HepG2 (cell line): ENCODE measurements around the gene GNG5. TPM values are rescaled to one million over a fixed set of nuclear protein-coding genes. Genes with fewer than 3 reads are reported as not detected.

Source experiments
- ATAC-seq: fragments of 200-7000 bp; cut with Tn5 transposase; 3 replicates; pipeline ENCODE4 v1.9.1; 2020; ENCODE audit warnings: mild to moderate bottlenecking, moderate library complexity
- BruUV-seq: library from RNA; stranded (reverse); fragments of 400-500 nt; replicated peaks from 2 replicates; lab custom pipeline; 2021; lab: Mats Ljungman, UMichigan
- CTCF ChIA-PET: fragments of 300-600 bp; formaldehyde crosslinking; extraction: SDS; loops from one replicate; lab custom pipeline; 2021; ENCODE audit warnings: low total read pairs, inconsistent platforms, low intra/inter-chr PET ratio; lab: Yijun Ruan, JAX
- POLR2A ChIA-PET: fragments of 350-600 bp; sonication (Branson Sonifier 250); formaldehyde crosslinking; loops from one replicate; lab custom pipeline; 2020; ENCODE audit warnings: antibody characterized with exemption, inconsistent platforms; lab: Yijun Ruan, JAX
- DNase-seq: peaks from one replicate; pipeline ENCODE4 v3.0.0-alpha.2; 2015; ENCODE audit warnings: low spot score
- FAIRE-seq: peaks from 3 replicates; lab custom pipeline; 2011; peaks lifted over from hg19 to GRCh38; lab: Jason Lieb, UNC
- H2AFZ ChIP-seq: one replicate; pipeline ENCODE4 v1.6.1; 2011; ENCODE audit warnings: low read length, inconsistent platforms
- H3K27ac ChIP-seq: fragments of 300-600 bp; 3 replicates; pipeline ENCODE4 v1.8.0; 2011; ENCODE audit warnings: mixed run types, mild to moderate bottlenecking, mixed read lengths, low read length, inconsistent platforms; ENCODE audit not compliant: insufficient read depth; ENCODE audit errors: extremely low read length
- H3K27me3 ChIP-seq, 2 experiments: fragments of 200-600 bp in 1 of 2; 2 replicates in 1 of 2; 3 replicates in 1 of 2; pipeline versions ENCODE4 v1.6.0 to v1.8.0; 2011; ENCODE audit warnings: low read length in 2 of 2, mild to moderate bottlenecking in 2 of 2, moderate library complexity in 2 of 2, inconsistent platforms in 1 of 2; ENCODE audit not compliant: insufficient read depth in 2 of 2, control insufficient read depth in 1 of 2
- H3K36me3 ChIP-seq, 2 experiments: fragments of 200-600 bp in 1 of 2; replicated peaks in 1 of 2; 2 replicates in 1 of 2; 3 replicates in 1 of 2; pipeline versions ENCODE4 v1.5.1 to v1.8.0; 2011; ENCODE audit warnings: low read length in 2 of 2, inconsistent platforms in 1 of 2; ENCODE audit not compliant: insufficient read depth in 2 of 2, control insufficient read depth in 1 of 2
- H3K4me1 ChIP-seq: 2 replicates; pipeline ENCODE4 v1.5.1; 2012; ENCODE audit warnings: low read length, inconsistent platforms; ENCODE audit not compliant: insufficient read depth
- H3K4me2 ChIP-seq: 2 replicates; pipeline ENCODE4 v1.6.0; 2011; ENCODE audit warnings: low read depth, low read length, inconsistent platforms
- H3K4me3 ChIP-seq, 3 experiments: fragments of 200-600 bp in 1 of 3; sonication (generic), shearing (Covaris generic) in 1 of 3; replicated peaks in 1 of 3; 2 replicates each; pipeline ENCODE4 v1.5.1; 2011 to 2016; ENCODE audit warnings: low read length in 3 of 3, inconsistent platforms in 2 of 3, low read depth in 2 of 3, mild to moderate bottlenecking in 2 of 3, control low read depth in 1 of 3, mixed read lengths in 1 of 3; ENCODE audit not compliant: insufficient read depth in 1 of 3
- H3K79me2 ChIP-seq: one replicate; pipeline ENCODE4 v1.6.1; 2011; ENCODE audit warnings: low read length, inconsistent platforms; ENCODE audit not compliant: insufficient read depth
- H3K9ac ChIP-seq: 2 replicates; pipeline ENCODE4 v1.6.0; 2011; ENCODE audit warnings: mild to moderate bottlenecking, low read depth, low read length, inconsistent platforms; ENCODE audit not compliant: insufficient read depth
- H3K9me3 ChIP-seq: 2 replicates; pipeline ENCODE4 v1.5.1; 2012; ENCODE audit warnings: mild to moderate bottlenecking, low read length
- H4K20me1 ChIP-seq: 2 replicates; pipeline ENCODE4 v1.6.0; 2011; ENCODE audit warnings: inconsistent platforms, mild to moderate bottlenecking, low read length, moderate library complexity; ENCODE audit not compliant: insufficient read depth
- FOXJ3 ChIP-seq: sonication (generic); formaldehyde crosslinking; IDR thresholded peaks from 2 replicates; pipeline ENCODE4 v1.4.0; 2020; ENCODE audit warnings: missing genetic modification reagents, mild to moderate bottlenecking, borderline replicate concordance
- MTA3 ChIP-seq: sonication (generic); formaldehyde crosslinking; IDR thresholded peaks from 2 replicates; pipeline ENCODE4 v1.4.0; 2020; ENCODE audit warnings: missing genetic modification reagents
- PCBP1 ChIP-seq: fragments of 200-400 bp; formaldehyde crosslinking; IDR thresholded peaks from 2 replicates; pipeline ENCODE4 v1.6.1; 2017; ENCODE audit warnings: mild to moderate bottlenecking, low read depth, low read length, borderline replicate concordance
- RAD51 ChIP-seq: fragments of 450-650 bp; IDR thresholded peaks from 2 replicates; pipeline ENCODE4 v1.6.1; 2016; ENCODE audit warnings: borderline replicate concordance
- SNAI1 ChIP-seq: sonication (generic); formaldehyde crosslinking; IDR thresholded peaks from 2 replicates; pipeline ENCODE4 v1.5.0; 2020; ENCODE audit warnings: mild to moderate bottlenecking, missing genetic modification reagents, borderline replicate concordance
- SRF ChIP-seq: IDR thresholded peaks from 2 replicates; pipeline ENCODE4 v1.6.1; 2011; ENCODE audit warnings: mild to moderate bottlenecking, low read depth, low read length, moderate library complexity
- ZMAT5 ChIP-seq: sonication (generic); formaldehyde crosslinking; IDR thresholded peaks from 2 replicates; pipeline ENCODE4 v1.5.0; 2020; ENCODE audit warnings: mild to moderate bottlenecking, low read depth, missing genetic modification reagents, borderline replicate concordance
- ZNF263 ChIP-seq: sonication (generic); formaldehyde crosslinking; IDR thresholded peaks from 2 replicates; pipeline ENCODE4 v1.4.0; 2020; ENCODE audit warnings: missing genetic modification reagents
- ZNF501 ChIP-seq: sonication (generic); formaldehyde crosslinking; IDR thresholded peaks from 2 replicates; pipeline ENCODE4 v1.5.1; 2020; ENCODE audit warnings: mild to moderate bottlenecking, moderate library complexity, missing genetic modification reagents
- ZNF674 ChIP-seq: sonication (generic); formaldehyde crosslinking; IDR thresholded peaks from 2 replicates; pipeline ENCODE4 v1.5.0; 2020; ENCODE audit warnings: low read depth, mild to moderate bottlenecking, missing genetic modification reagents
- ZNF781 ChIP-seq: sonication (generic); formaldehyde crosslinking; IDR thresholded peaks from 2 replicates; pipeline ENCODE4 v1.5.1; 2020; ENCODE audit warnings: borderline replicate concordance, mild to moderate bottlenecking, missing genetic modification reagents; ENCODE audit errors: not compliant biosample characterization
- ZNF800 ChIP-seq: sonication (generic); formaldehyde crosslinking; IDR thresholded peaks from 2 replicates; pipeline ENCODE4 v1.4.0; 2020; ENCODE audit warnings: missing genetic modification reagents
- WGBS: methylation state at CpG from one replicate; pipeline ENCODE4 v1.1.6; 2017; ENCODE audit warnings: low lambda C conversion rate; 5-methylcytosine and 5-hydroxymethylcytosine counted together
- in situ Hi-C: cut with HindIII; loops from 2 replicates; pipeline ENCODE4 v1.10.0; 2017; ENCODE audit warnings: low pct_unique_long_range_greater_than_20kb; ENCODE audit not compliant: extremely low pct_ligation_motif_present
- intact Hi-C: fragments of 100-400 bp; cut with micrococcal nuclease; formaldehyde crosslinking; loops from one replicate; pipeline ENCODE4 v1.10.0; 2022; ENCODE audit not compliant: unreplicated experiment
- polyA plus RNA-seq, 8 experiments: library from polyadenylated mRNA; depleted of rRNA in 3 of 8; stranded (reverse) in 7 of 8; unstranded in 1 of 8; fragments of >200 nt; fragmentation: Illumina TruSeq in 4 of 8; extraction: Trizol in 4 of 8; gene quantifications; 2 replicates each; pipeline versions ENCODE4 v1.2.1 to v1.2.3, GENCODE V29; 2011 to 2016; ENCODE audit warnings: low read depth in 4 of 8, missing spikeins in 1 of 8, mixed read lengths in 1 of 8; ENCODE audit not compliant: insufficient read depth in 1 of 8
- total RNA-seq, 5 experiments: library from RNA; depleted of rRNA; stranded (reverse); fragments of >200 nt; fragmentation: Illumina TruSeq; extraction: Trizol; gene quantifications; 2 replicates each; pipeline ENCODE4 v1.2.3, GENCODE V29; 2016; ENCODE audit warnings: low read depth in 1 of 5
- TF ChIP-seq, protein P1 (sequence below): sonication (generic); formaldehyde crosslinking; IDR thresholded peaks from 2 replicates; pipeline ENCODE4 v1.4.0; 2020; ENCODE audit warnings: mild to moderate bottlenecking, missing genetic modification reagents
- TF ChIP-seq, protein P2 (sequence below): IDR thresholded peaks from 2 replicates; pipeline ENCODE4 v1.6.1; 2012; ENCODE audit warnings: low read length, improper control_type of control experiment

The GNG5 gene
- total and polyA plus RNA-seq, 2 of the 13 experiments (the other 11 are each of a cell fraction or from before 2014, with no cell fraction given): 103 to 137 TPM

- Histone ChIP-seq H3K9ac (peak overlapping the region; percentile 99), H3K27ac (peak overlapping the region; percentile 99), H4K20me1 (peaks cover 30% of the 10 kb centered on the region), H3K4me3 (peak overlapping the region; percentile 92 to 97 (median 97)), H3K4me1 (peaks cover 46% of the 10 kb centered on the region), H3K36me3 (peaks cover 0 to 2% of the 10 kb centered on the region in 2 experiments; a peak in 1 of 5 replicates), H2AFZ (peak overlapping the region; percentile 34), H3K4me2 (peak overlapping the region; percentile 70), H3K79me2 (peaks cover 41% of the 10 kb centered on the region), H3K9me3 (no peaks in the 10 kb centered on the region), H3K27me3 (no peaks in the 10 kb centered on the region)
- ATAC-seq (no peak), FAIRE-seq (peak; percentile 26), DNase-seq (no peak)
- intact Hi-C loops (loop anchor here (2.0 to 5.0 kb wide), 2 partner anchors 35 to 68 kb away; partner anchors contain the start of gene CTBS), in situ Hi-C loops (loop anchor here (5.0 kb wide), 1 partner anchor 65 kb away; the partner anchor contains the start of gene CTBS)
- CTCF ChIA-PET: no interaction called here
- WGBS: under 1% methylated on average over 13 of the region's 26 CpGs
- POLR2A ChIA-PET: interaction anchor here (1.0 to 4.9 kb wide), 14 partner anchors 10 to 1064 kb away, joined by 3 to 90 read pairs (median 4); partner anchors contain the start of genes CTBS and RPF1
- TSS peak; percentile 52 for BruUV-seq
- TF ChIP-seq ZNF800 (CRISPR knock-in tag) (no peak), ZNF263 (no peak), MTA3 (CRISPR knock-in tag) (no peak), SNAI1 (CRISPR knock-in tag) (no peak), ZNF781 (CRISPR knock-in tag) (no peak), FOXJ3 (CRISPR knock-in tag) (no peak), SRF (no peak), PCBP1 (no peak), ZMAT5 (CRISPR knock-in tag) (no peak), RAD51 (no peak), ZNF674 (CRISPR knock-in tag) (no peak), ZNF501 (CRISPR knock-in tag) (no peak)
- TF ChIP-seq, protein P1, sequence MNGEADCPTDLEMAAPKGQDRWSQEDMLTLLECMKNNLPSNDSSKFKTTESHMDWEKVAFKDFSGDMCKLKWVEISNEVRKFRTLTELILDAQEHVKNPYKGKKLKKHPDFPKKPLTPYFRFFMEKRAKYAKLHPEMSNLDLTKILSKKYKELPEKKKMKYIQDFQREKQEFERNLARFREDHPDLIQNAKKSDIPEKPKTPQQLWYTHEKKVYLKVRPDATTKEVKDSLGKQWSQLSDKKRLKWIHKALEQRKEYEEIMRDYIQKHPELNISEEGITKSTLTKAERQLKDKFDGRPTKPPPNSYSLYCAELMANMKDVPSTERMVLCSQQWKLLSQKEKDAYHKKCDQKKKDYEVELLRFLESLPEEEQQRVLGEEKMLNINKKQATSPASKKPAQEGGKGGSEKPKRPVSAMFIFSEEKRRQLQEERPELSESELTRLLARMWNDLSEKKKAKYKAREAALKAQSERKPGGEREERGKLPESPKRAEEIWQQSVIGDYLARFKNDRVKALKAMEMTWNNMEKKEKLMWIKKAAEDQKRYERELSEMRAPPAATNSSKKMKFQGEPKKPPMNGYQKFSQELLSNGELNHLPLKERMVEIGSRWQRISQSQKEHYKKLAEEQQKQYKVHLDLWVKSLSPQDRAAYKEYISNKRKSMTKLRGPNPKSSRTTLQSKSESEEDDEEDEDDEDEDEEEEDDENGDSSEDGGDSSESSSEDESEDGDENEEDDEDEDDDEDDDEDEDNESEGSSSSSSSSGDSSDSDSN: no peak
- TF ChIP-seq, protein P2, sequence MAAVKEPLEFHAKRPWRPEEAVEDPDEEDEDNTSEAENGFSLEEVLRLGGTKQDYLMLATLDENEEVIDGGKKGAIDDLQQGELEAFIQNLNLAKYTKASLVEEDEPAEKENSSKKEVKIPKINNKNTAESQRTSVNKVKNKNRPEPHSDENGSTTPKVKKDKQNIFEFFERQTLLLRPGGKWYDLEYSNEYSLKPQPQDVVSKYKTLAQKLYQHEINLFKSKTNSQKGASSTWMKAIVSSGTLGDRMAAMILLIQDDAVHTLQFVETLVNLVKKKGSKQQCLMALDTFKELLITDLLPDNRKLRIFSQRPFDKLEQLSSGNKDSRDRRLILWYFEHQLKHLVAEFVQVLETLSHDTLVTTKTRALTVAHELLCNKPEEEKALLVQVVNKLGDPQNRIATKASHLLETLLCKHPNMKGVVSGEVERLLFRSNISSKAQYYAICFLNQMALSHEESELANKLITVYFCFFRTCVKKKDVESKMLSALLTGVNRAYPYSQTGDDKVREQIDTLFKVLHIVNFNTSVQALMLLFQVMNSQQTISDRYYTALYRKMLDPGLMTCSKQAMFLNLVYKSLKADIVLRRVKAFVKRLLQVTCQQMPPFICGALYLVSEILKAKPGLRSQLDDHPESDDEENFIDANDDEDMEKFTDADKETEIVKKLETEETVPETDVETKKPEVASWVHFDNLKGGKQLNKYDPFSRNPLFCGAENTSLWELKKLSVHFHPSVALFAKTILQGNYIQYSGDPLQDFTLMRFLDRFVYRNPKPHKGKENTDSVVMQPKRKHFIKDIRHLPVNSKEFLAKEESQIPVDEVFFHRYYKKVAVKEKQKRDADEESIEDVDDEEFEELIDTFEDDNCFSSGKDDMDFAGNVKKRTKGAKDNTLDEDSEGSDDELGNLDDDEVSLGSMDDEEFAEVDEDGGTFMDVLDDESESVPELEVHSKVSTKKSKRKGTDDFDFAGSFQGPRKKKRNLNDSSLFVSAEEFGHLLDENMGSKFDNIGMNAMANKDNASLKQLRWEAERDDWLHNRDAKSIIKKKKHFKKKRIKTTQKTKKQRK: no peak
Measured at GRCh38 chr1:84506729-84507453, 510 bp upstream of the GNG5 start.
